B cell (primary cell): ENCODE data around the gene CYP2D6. TPM values are rescaled to one million over a fixed set of nuclear protein-coding genes. Genes with fewer than 3 reads are reported as not detected.

ENCODE experiments used
- ATAC-seq: fragments of 200-7000 bp; cut with Tn5 transposase; one replicate; pipeline ENCODE4 v1.10.0; 2021; ENCODE audit warnings: low read depth, mild to moderate bottlenecking, moderate number of reproducible peaks, moderate library complexity
- CTCF ChIA-PET: fragments of 350-600 bp; sonication (Branson Sonifier 250); formaldehyde crosslinking; loops from one replicate; lab custom pipeline; 2021; ENCODE audit warnings: antibody characterized with exemption, inconsistent platforms; lab: Charles Lee
- POLR2A ChIA-PET: fragments of 350-600 bp; sonication (Branson Sonifier 250); formaldehyde crosslinking; loops from one replicate; lab custom pipeline; 2021; ENCODE audit warnings: antibody characterized with exemption; lab: Charles Lee
- DNase-seq: peaks from one replicate; pipeline ENCODE4 v3.0.0; 2013
- H2AFZ ChIP-seq: 2 replicates; pipeline ENCODE4 v1.6.1; 2012; ENCODE audit warnings: mild to moderate bottlenecking, low read depth, low read length; ENCODE audit not compliant: insufficient read depth, poor library complexity, severe bottlenecking
- H3K27ac ChIP-seq, 2 donors: 1 replicate in 1 of 2; 2 replicates in 1 of 2; pipeline ENCODE4 v1.5.1; 2012 to 2013; ENCODE audit warnings: low read length in 2 of 2, mild to moderate bottlenecking in 2 of 2, moderate library complexity in 1 of 2
- H3K27me3 ChIP-seq, 4 experiments: fragments of 200-600 bp in 1 of 4; sonication (generic) in 1 of 4; replicated peaks in 1 of 4; 1 replicate in 2 of 4; 2 replicates in 2 of 4; pipeline versions ENCODE4 v1.6.1 to v1.7.0; 2013 to 2016; ENCODE audit warnings: low read length in 3 of 4, mild to moderate bottlenecking in 2 of 4, mixed read lengths in 1 of 4, moderate library complexity in 1 of 4; ENCODE audit not compliant: insufficient read depth in 4 of 4, control insufficient read depth in 3 of 4; ENCODE audit errors: control extremely low read depth in 1 of 4
- H3K36me3 ChIP-seq, 2 experiments: replicated peaks in 1 of 2; 1 replicate in 1 of 2; 2 replicates in 1 of 2; pipeline versions ENCODE4 v1.6.1 to v1.7.1; 2013; ENCODE audit warnings: low read length in 1 of 2; ENCODE audit not compliant: insufficient read depth in 2 of 2, control insufficient read depth in 1 of 2; ENCODE audit errors: control extremely low read depth in 1 of 2, extremely low read depth in 1 of 2
- H3K4me1 ChIP-seq, 2 donors: fragments of 200-600 bp in 1 of 2; sonication (generic) in 1 of 2; 1 replicate in 1 of 2; 2 replicates in 1 of 2; pipeline versions ENCODE4 v1.5.1 to v1.6.1; 2013 to 2017; ENCODE audit warnings: low read length in 2 of 2; ENCODE audit not compliant: control insufficient read depth in 2 of 2, insufficient read depth in 2 of 2
- H3K4me2 ChIP-seq: replicated peaks from 2 replicates; pipeline ENCODE3; 2012; ENCODE audit warnings: mild to moderate bottlenecking, low read depth, low read length; ENCODE audit not compliant: poor library complexity, severe bottlenecking
- H3K4me3 ChIP-seq, 5 experiments: fragments of 200-600 bp in 1 of 5; sonication (generic) in 1 of 5; 1 replicate in 3 of 5; 2 replicates in 2 of 5; pipeline versions ENCODE4 v1.5.1 to v1.7.0; 2011 to 2016; ENCODE audit warnings: low read length in 4 of 5, mild to moderate bottlenecking in 4 of 5, low read depth in 2 of 5, control low read depth in 1 of 5, moderate library complexity in 1 of 5; ENCODE audit not compliant: insufficient read depth in 1 of 5; ENCODE audit errors: control extremely low read depth in 1 of 5, extremely low read depth in 1 of 5
- H3K79me2 ChIP-seq: fragments of 200-600 bp; sonication (generic); one replicate; pipeline ENCODE4 v1.6.0; 2016; ENCODE audit warnings: low read length; ENCODE audit not compliant: control insufficient read depth, insufficient read depth
- H3K9ac ChIP-seq: fragments of 200-600 bp; sonication (generic); 2 replicates; pipeline ENCODE4 v1.6.1; 2017; ENCODE audit warnings: mild to moderate bottlenecking, low read length, moderate library complexity
- H3K9me3 ChIP-seq, 3 donors: one replicate each; pipeline versions ENCODE4 v1.6.1 to v1.7.1; 2013; ENCODE audit warnings: low read length in 2 of 3; ENCODE audit not compliant: control insufficient read depth in 2 of 3, insufficient read depth in 1 of 3; ENCODE audit errors: control extremely low read depth in 1 of 3
- H4K20me1 ChIP-seq: 2 replicates; pipeline ENCODE4 v1.6.0; 2012; ENCODE audit warnings: mild to moderate bottlenecking, low read length; ENCODE audit not compliant: insufficient read depth, control insufficient read depth, poor library complexity, severe bottlenecking
- H3K27ac Mint-ChIP-seq: one replicate; pipeline ENCODE4 v1.8.0; 2021; ENCODE audit warnings: mixed read lengths
- H3K27me3 Mint-ChIP-seq: one replicate; pipeline ENCODE4 v1.8.0; 2021; ENCODE audit warnings: mixed read lengths
- H3K4me1 Mint-ChIP-seq: one replicate; pipeline ENCODE4 v1.8.0; 2021; ENCODE audit warnings: mixed read lengths
- H3K4me3 Mint-ChIP-seq: one replicate; pipeline ENCODE4 v1.8.0; 2021; ENCODE audit warnings: mixed read lengths
- H3K9me3 Mint-ChIP-seq: one replicate; pipeline ENCODE4 v1.8.0; 2022; ENCODE audit warnings: mixed read lengths; ENCODE audit not compliant: insufficient read depth
- EZH2 ChIP-seq: IDR thresholded peaks from 2 replicates; pipeline ENCODE4 v1.6.1; 2012; ENCODE audit warnings: borderline replicate concordance, low read depth, mild to moderate bottlenecking, moderate library complexity, low read length; ENCODE audit not compliant: insufficient read depth, poor library complexity, severe bottlenecking
- whole genome bisulfite sequencing: methylation state at CpG from one replicate; pipeline ENCODE4 v1.1.5; 2013; ENCODE audit warnings: missing lambda C conversion rate; ENCODE audit not compliant: insufficient coverage; 5-methylcytosine and 5-hydroxymethylcytosine counted together
- intact Hi-C: fragments of 100-400 bp; cut with micrococcal nuclease; formaldehyde crosslinking; loops from one replicate; pipeline ENCODE4 v1.10.0; 2022
- polyA plus RNA-seq: library from polyadenylated mRNA; depleted of rRNA; stranded (reverse); fragments of >200 nt; gene quantifications from 2 replicates; pipeline ENCODE4 v1.2.3, GENCODE V29; 2012
- total RNA-seq, 2 donors: library from RNA; stranded (reverse); fragments of 120-200 nt in 1 of 2; gene quantifications; 1 replicate in 1 of 2; 2 replicates in 1 of 2; pipeline versions ENCODE4 v1.2.3 to v1.2.4, GENCODE V29; 2013 to 2022
- TF ChIP-seq, protein P1 (sequence below): fragments of 200-600 bp; IDR thresholded peaks from one replicate; pipeline ENCODE4 v1.8.0; 2022; ENCODE audit warnings: antibody characterized with exemption, mild to moderate bottlenecking

CYP2D6 gene
- total and polyA plus RNA-seq, 2 donors (not counting 1 experiment from before 2014, with no cell fraction given) = 3.1 to 3.9 TPM

DNA sequence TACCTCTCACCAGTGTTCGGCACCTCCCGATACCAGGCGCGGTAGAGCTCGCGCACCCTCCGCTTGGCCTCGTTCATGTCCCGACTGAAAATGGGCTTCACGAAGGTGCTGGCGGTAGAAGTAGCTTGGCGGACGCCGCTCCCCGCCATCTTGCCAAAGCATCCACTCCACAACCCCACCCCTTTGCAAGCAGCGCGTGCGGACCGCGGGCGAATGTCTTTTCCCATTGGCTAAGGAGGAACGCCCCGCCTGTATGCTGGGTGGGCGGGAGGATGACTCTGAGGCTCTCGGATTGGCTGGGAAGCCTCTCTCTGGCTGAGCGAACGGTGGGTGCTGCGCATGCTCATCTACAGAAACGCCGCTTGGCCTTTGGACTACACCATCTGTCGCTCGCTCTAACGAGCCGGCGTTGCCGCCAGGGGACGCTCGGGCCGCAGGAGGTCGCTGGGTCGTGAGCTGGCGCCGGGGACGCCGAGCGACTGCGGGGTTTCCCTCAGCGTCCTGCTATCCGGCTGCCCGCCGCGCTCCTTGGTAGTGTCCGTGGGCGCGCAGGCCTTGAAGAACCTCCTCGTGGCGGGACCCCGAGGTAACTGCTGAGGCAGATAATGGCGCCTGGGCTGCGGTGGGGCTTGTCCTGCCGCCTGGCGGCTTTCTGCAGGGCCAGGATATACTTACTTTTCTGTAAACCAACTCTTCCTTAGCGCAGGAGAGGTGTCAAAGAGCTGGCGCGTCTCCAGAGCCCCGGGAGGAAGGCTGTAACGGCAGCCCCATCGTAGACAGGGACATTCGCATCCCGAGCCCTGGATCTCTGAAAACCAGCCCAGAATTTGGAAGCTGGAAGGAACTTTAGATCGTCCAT lies 39.8 kb downstream of the CYP2D6 start, which contains the start of gene NDUFA6:
TSS of gene NDUFA6 (minus strand) at position 177 of the 859 bp plus-strand sequence. CDS start at position 149, 28 bp downstream.
- Histone ChIP-seq H3K4me1 (peaks cover 17 to 22% of the 10 kb centered on the region in 2 donors), H3K27me3 (no peaks in the 10 kb centered on the region), H3K4me3 (peak within 1 kb of the TSS; percentile 74 to 95 (median 91)), H3K4me2 (peak within 1 kb of the TSS; percentile 93), H3K27ac (peak within 1 kb of the TSS; percentile 89 to 96), H3K9me3 (no peaks in the 10 kb centered on the region), H3K79me2 (peaks cover 33% of the 10 kb centered on the region), H2AFZ (peak within 1 kb of the TSS; percentile 99), H4K20me1 (peaks cover 2% of the 10 kb centered on the region), H3K36me3 (peaks cover 0 to 13% of the 10 kb centered on the region in 2 experiments), H3K9ac (peak within 1 kb of the TSS; percentile 98)
- DNase-seq = peak; percentile 99
- Mint-ChIP-seq H3K27ac (peak within 1 kb of the TSS; percentile 99), H3K4me3 (peak within 1 kb of the TSS; percentile 98), H3K4me1 (peaks cover 31% of the 10 kb centered on the region), H3K9me3 (no peaks in the 10 kb centered on the region), H3K27me3 (no peaks in the 10 kb centered on the region)
- WGBS = under 1% methylated on average over 71 of the region's 71 CpGs
- intact Hi-C loops = loop anchor here (1.0 to 5.0 kb wide), 15 partner anchors 12 to 547 kb away; partner anchors contain the start of genes NAGA, POLR3H, SMDT1 and SREBF2
- TF ChIP-seq EZH2 = no peak
- TF ChIP-seq, protein P1, sequence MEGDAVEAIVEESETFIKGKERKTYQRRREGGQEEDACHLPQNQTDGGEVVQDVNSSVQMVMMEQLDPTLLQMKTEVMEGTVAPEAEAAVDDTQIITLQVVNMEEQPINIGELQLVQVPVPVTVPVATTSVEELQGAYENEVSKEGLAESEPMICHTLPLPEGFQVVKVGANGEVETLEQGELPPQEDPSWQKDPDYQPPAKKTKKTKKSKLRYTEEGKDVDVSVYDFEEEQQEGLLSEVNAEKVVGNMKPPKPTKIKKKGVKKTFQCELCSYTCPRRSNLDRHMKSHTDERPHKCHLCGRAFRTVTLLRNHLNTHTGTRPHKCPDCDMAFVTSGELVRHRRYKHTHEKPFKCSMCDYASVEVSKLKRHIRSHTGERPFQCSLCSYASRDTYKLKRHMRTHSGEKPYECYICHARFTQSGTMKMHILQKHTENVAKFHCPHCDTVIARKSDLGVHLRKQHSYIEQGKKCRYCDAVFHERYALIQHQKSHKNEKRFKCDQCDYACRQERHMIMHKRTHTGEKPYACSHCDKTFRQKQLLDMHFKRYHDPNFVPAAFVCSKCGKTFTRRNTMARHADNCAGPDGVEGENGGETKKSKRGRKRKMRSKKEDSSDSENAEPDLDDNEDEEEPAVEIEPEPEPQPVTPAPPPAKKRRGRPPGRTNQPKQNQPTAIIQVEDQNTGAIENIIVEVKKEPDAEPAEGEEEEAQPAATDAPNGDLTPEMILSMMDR = peak; percentile 92
- CTCF ChIA-PET = interaction anchor here (0.6 to 4.8 kb wide), 27 partner anchors 9 to 402 kb away, joined by 3 to 57 read pairs (median 5); partner anchors contain the start of genes NAGA, SMDT1 and WBP2NL
- ATAC-seq = peak; percentile 87
- POLR2A ChIA-PET = interaction anchor here (0.6 to 2.7 kb wide), 19 partner anchors 11 to 805 kb away, joined by 3 to 45 read pairs (median 5); partner anchors contain the start of genes CENPM, DESI1, NAGA and PHETA2
